Activated CD8-positive, alpha-beta T cell treated with anti-CD3 and anti-CD28 coated beads for 36 hours (primary cell): ENCODE measurements around the gene SLC5A1. TPM values are rescaled to one million over a fixed set of nuclear protein-coding genes. Genes with fewer than 3 reads are reported as not detected.

ENCODE experiments used
- ATAC-seq: fragments of 200-7000 bp; cut with Tn5 transposase; one replicate; pipeline ENCODE4 v1.10.0; 2021; ENCODE audit warnings: mild to moderate bottlenecking, moderate library complexity
- CTCF ChIA-PET: fragments of 350-600 bp; sonication (Branson Sonifier 250); formaldehyde crosslinking; loops from one replicate; lab custom pipeline; 2021; ENCODE audit warnings: antibody characterized with exemption; lab: Charles Lee
- POLR2A ChIA-PET: fragments of 350-600 bp; sonication (Branson Sonifier 250); formaldehyde crosslinking; loops from one replicate; lab custom pipeline; 2021; ENCODE audit warnings: antibody characterized with exemption; lab: Charles Lee
- DNase-seq: peaks from one replicate; pipeline ENCODE4 v3.0.0-alpha.2; 2020
- H3K27ac Mint-ChIP-seq: one replicate; pipeline ENCODE4 v1.8.0; 2021; ENCODE audit warnings: mild to moderate bottlenecking, mixed read lengths
- H3K27me3 Mint-ChIP-seq: one replicate; pipeline ENCODE4 v1.8.0; 2021; ENCODE audit warnings: mixed read lengths
- H3K36me3 Mint-ChIP-seq: one replicate; pipeline ENCODE4 v1.8.0; 2021; ENCODE audit warnings: low read depth, mixed read lengths
- H3K4me1 Mint-ChIP-seq: one replicate; pipeline ENCODE4 v1.8.0; 2021; ENCODE audit warnings: low read depth, mixed read lengths
- H3K4me3 Mint-ChIP-seq: one replicate; pipeline ENCODE4 v1.8.0; 2021; ENCODE audit warnings: mild to moderate bottlenecking, moderate library complexity, mixed read lengths
- H3K9me3 Mint-ChIP-seq: one replicate; pipeline ENCODE4 v1.8.0; 2021; ENCODE audit warnings: mixed read lengths
- intact Hi-C: fragments of 100-400 bp; cut with micrococcal nuclease; formaldehyde crosslinking; loops from one replicate; pipeline ENCODE4 v1.10.0; 2022
- total RNA-seq, 2 experiments: library from RNA; stranded (reverse); gene quantifications; one replicate each; pipeline ENCODE4 v1.2.3, GENCODE V29; 2021
- TF ChIP-seq, protein P1 (sequence below): fragments of 200-600 bp; IDR thresholded peaks from one replicate; pipeline ENCODE4 v1.8.0; 2022; ENCODE audit warnings: antibody characterized with exemption, mild to moderate bottlenecking

Gene SLC5A1
- total RNA-seq, 2 experiments from 2014 or later = not detected

DNA sequence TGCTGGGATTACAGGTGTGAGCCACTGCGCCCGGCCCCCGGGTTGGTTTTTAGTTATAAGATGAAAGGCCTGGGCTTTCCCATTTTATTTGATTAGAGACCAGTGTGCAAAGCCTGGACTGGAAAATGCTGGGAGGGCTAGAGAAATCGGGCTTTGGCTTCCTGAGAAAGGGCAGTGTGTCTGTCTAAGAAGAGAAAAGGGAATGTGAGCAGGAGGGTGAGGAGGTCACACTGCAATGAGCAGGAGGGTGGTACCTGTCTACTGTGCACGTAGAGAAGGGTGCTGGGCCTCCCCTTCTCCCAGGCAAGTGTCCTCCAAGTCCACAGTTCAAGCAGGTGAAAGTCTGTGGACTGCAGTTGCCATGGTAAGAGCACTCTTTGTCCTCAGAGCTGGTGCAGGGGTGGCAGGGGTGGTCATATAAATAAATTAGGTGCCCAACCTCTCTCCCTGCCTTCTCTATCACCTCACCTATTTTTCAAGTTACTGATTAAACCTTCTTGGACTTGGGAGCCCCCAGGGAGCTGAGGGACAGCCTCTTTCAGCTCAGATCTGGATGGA, 30.8 kb downstream of the SLC5A1 start:
- no peak overlapping the region for H3K27ac Mint-ChIP-seq
- ATAC-seq = no peak
- POLR2A ChIA-PET = no interaction called here

DNA sequence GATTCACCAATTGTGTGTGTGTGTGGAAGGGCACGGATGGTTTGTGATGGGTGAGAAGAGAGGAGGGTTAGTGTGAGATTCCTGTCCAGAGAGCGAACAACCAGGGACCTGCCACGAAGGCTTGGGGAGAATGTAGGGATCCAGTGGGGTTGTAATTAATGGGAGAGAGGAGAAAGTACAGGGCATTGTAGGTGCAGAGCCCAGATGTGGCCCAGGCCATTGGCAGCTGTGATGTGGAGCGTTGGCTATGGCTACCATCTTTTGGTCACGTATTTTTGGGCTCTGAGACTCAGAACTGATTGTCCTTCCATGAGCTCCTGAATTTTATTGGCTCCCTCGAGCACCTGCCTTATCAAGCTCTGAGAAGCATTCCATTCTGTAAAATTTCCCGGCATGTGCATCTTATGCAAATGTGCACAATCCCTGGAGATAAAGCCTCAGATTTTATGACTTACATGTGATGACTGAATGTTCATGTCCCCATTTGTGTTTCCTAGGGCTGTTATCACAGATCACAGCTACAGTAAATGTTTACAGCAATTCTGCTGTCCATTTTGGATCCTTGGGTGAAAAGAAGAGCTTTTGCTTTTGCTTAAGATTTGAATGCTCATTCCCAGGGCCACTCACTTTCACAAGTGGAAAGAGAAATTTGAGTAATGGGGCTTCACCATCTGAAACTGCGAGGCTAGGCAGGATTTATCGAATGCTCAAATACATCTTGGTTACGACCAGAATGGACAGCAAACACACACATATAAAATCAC, 33.1 kb downstream of the SLC5A1 start:
- peaks cover 21% of the 10 kb centered on the region for H3K27me3 Mint-ChIP-seq
- ChIA-PET CTCF (interaction anchor here (1.6 kb wide), 1 partner anchor 99 kb away, joined by 5 read pairs; no protein-coding TSS in a partner anchor), POLR2A (interaction anchor here (1.5 kb wide), 1 partner anchor 134 kb away, joined by 3 read pairs; no protein-coding TSS in a partner anchor)
- H3K27ac Mint-ChIP-seq = no peak overlapping the region
- H3K36me3 Mint-ChIP-seq = no peaks in the 10 kb centered on the region
- no peaks in the 10 kb centered on the region for H3K9me3 Mint-ChIP-seq
- no peaks in the 10 kb centered on the region for H3K4me1 Mint-ChIP-seq
- TF ChIP-seq, protein P1, sequence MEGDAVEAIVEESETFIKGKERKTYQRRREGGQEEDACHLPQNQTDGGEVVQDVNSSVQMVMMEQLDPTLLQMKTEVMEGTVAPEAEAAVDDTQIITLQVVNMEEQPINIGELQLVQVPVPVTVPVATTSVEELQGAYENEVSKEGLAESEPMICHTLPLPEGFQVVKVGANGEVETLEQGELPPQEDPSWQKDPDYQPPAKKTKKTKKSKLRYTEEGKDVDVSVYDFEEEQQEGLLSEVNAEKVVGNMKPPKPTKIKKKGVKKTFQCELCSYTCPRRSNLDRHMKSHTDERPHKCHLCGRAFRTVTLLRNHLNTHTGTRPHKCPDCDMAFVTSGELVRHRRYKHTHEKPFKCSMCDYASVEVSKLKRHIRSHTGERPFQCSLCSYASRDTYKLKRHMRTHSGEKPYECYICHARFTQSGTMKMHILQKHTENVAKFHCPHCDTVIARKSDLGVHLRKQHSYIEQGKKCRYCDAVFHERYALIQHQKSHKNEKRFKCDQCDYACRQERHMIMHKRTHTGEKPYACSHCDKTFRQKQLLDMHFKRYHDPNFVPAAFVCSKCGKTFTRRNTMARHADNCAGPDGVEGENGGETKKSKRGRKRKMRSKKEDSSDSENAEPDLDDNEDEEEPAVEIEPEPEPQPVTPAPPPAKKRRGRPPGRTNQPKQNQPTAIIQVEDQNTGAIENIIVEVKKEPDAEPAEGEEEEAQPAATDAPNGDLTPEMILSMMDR = no peak
- ATAC-seq (no peak), DNase-seq (no peak)
- intact Hi-C loops = no loop called here
- no peak overlapping the region for H3K4me3 Mint-ChIP-seq

More for the DNA sequence above, 30.8 kb downstream of the SLC5A1 start:
- CTCF ChIA-PET = interaction anchor here (0.6 to 1.7 kb wide), 2 partner anchors 29 to 97 kb away, joined by 3 to 4 read pairs; no protein-coding TSS in a partner anchor
- peaks cover 19% of the 10 kb centered on the region for H3K27me3 Mint-ChIP-seq
- H3K4me3 Mint-ChIP-seq = no peak overlapping the region
- intact Hi-C loops = no loop called here
- no peaks in the 10 kb centered on the region for H3K4me1 Mint-ChIP-seq
- TF ChIP-seq, protein P1 = no peak
- no peaks in the 10 kb centered on the region for H3K36me3 Mint-ChIP-seq
- DNase-seq = no peak
- no peaks in the 10 kb centered on the region for H3K9me3 Mint-ChIP-seq

DNA sequence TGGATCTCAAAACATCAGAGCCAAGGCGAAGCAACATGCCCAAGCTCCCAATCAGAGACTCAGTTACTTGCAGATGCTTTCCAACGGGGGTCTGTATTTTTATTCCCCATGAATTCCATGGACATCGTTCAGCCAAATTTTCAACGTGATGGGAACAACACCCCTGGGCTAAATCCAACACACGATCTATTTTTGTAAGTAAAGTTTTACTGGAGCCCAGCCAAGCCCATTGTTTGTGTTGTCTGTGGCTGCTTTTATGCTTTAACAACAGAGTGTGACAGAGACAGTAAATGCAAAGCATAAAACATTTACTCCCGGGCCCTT, 33.7 kb downstream of the SLC5A1 start:
- CTCF ChIA-PET = interaction anchor here (1.6 kb wide), 1 partner anchor 99 kb away, joined by 5 read pairs; no protein-coding TSS in a partner anchor
- DNase-seq = no peak
- POLR2A ChIA-PET = no interaction called here
- TF ChIP-seq, protein P1 = no peak
- Mint-ChIP-seq H3K27me3 (peaks cover 21% of the 10 kb centered on the region), H3K36me3 (no peaks in the 10 kb centered on the region), H3K4me1 (no peaks in the 10 kb centered on the region), H3K27ac (no peak overlapping the region), H3K9me3 (no peaks in the 10 kb centered on the region), H3K4me3 (no peak overlapping the region)
- intact Hi-C loops = no loop called here
- ATAC-seq = no peak

DNA sequence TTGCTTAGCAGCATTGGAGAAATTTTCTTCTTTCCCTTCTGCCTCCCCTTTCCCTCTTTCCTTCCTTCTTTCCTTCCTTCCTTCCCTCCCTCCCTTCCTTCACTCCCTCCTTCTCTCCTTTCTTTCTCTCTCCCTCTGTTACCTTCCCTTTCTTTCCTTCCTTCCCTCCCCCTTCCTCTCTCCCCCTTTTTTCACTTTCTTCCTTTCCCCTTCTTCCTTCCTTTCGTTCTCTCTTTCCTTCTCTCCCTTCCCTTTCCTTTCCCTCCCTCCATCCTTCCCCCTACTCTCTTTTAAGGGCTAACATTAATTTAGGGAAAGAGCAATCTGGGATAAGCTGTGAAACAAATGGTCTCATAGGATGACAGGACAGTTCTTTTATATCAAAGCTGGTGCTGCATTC, 34.1 kb downstream of the SLC5A1 start:
- H3K9me3 Mint-ChIP-seq = no peaks in the 10 kb centered on the region
- TF ChIP-seq, protein P1 = no peak
- DNase-seq (no peak), ATAC-seq (no peak)
- CTCF ChIA-PET = interaction anchor here (1.6 kb wide), 1 partner anchor 100 kb away, joined by 5 read pairs; no protein-coding TSS in a partner anchor
- H3K4me3 Mint-ChIP-seq = no peak overlapping the region
- POLR2A ChIA-PET = no interaction called here
- no peak overlapping the region for H3K27ac Mint-ChIP-seq
- H3K4me1 Mint-ChIP-seq = no peaks in the 10 kb centered on the region
- no peaks in the 10 kb centered on the region for H3K36me3 Mint-ChIP-seq
- intact Hi-C loops = no loop called here
- H3K27me3 Mint-ChIP-seq = peaks cover 19% of the 10 kb centered on the region
